ENCODE data around the gene EXD3.

Gene EXD3

GRCh38 chr9:137365552-137366444 is 57.2 kb downstream of the EXD3 start:
- no peak for DNase-seq (ENCODE audit: low read depth)

DNA sequence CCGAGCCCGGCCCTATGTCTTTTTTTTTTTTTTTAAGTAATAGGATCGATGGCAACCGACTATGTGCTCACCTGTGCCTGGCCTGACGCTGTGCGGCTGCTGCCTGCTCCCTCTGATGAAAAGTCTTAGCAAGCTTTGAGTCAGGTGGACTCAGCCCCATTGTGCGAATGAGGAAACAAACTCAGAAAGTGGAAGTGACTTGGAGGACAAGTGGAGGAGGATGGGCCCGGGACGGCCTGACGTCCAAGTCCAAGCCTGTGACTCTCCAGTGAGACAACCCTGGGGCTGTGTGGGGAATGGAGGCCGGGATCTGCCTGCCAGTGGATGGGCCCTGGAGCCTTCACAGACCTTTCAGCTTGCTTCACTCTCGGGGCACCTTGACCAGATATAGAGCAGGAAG is 57.9 kb downstream of the EXD3 start:
- DNase-seq (ENCODE audit: low read depth) = no peak

DNA sequence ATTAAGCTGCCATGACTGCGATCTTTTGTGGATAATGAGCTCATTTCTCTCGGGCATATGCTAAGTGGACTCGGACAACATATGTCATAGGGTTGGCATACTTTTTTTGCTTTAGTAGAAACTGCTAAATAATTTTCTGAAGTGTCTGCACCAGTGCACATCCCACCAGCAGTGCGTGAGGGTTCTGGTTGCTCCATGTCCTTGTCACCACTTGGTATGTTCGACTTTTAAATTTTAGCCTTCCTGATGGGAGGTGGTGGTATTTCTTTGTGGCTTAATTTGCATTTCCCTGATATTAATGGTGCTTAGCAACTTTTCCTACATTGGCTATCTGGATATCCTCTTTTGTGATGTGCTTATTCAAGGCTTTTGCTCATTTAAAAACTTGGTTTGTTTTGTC is 63.1 kb downstream of the EXD3 start:
- no peak for DNase-seq (ENCODE audit: low read depth)

DNA sequence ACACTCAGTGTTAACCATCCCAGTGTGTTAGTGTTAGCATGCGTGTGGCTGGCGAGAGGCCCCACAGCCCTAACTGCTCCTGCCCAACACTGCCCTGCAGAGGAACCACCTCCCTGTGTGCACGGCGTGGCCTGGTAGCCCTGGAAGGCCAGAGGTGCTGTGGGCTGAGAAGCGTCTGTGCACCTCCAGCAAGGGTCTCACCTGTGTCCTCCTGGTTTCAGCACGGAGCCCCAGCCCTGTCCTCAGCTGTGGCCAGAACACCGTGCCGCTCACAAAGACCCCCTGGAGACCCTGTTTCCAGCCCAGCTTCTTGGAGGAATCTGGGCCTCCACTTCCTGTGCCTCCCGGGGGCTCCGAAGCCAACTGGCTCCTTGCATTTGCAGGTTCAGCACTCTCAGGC is 64.8 kb downstream of the EXD3 start:
- DNase-seq (ENCODE audit: low read depth) = no peak

GRCh38 chr9:137357166-137357565 is 65.8 kb downstream of the EXD3 start:
- no peak for DNase-seq (ENCODE audit: low read depth)

DNA sequence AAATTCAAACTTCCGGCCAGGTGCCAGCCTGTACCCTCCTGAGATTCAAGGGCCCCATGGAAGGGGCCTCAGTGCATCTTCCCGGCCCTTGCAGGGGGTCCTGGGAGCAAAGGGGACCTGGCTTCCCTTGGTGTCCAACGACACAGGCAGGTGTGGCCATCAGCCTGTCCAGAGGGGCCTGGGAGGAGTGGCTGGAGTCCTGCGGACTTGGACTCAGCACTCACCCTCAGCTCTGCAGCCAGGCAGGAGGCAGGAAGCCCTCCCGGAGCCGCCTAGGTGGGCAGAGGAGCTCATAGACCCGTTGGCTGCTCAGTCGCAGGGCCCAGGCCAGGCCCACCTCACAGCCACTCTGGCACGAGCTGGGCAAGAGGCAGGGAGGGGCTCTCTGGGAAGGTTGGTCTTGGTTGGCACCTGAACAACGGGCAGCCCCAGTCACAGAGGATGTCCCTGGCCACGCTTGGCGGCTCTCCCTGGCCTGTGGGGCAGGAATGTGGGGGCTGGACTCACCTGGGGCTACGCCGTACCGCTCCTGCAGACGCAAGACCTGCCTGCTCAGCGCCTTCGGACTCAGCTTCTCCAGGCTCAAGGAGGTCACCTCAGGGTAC is 67.1 kb downstream of the EXD3 start:
- no peak for DNase-seq (ENCODE audit: low read depth)

DNA sequence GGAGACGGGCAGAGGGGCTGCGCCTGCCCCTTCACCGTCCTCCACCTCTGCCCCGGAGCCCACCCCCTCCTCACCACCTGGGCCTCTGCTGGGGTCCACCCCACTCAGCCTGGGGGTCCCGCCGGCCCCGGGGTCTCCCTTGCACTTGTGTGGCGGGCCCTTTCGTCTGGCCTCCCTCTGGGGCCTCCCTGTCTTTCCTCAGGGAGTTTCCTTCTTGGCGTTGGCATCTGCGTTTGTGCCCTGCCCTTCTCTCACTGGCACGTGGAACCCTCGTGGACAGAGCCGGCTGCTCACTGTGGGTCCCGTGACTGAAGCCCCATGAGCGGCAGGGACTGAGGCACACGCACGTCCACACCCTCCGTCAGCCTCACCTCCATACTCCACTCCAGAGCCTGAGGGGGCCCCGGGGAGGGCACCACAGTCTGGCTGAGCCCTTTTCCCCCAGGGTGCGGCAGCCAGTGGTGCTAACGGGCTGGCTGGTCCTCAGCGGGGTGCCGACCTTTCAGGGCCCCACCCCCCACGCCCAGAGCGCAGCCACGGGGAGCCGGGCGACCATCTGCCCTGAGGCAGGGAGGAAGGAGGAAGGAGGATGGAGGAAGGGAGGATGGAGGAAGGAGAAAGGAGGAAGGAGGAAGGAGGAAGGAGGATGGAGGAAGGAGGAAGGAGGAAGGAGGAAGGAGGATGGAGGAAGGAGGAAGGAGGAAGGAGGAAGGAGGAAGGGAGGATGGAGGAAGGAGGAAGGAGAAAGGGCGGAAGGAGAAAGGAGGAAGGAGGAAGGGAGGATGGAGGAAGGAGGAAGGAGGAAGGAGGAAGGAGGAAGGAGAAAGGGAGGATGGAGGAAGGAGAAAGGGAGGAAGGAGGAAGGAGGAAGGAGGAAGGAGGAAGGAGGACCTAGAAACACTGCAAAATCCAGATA is 67.9 kb downstream of the EXD3 start:
- no peak for DNase-seq (ENCODE audit: low read depth)

DNA sequence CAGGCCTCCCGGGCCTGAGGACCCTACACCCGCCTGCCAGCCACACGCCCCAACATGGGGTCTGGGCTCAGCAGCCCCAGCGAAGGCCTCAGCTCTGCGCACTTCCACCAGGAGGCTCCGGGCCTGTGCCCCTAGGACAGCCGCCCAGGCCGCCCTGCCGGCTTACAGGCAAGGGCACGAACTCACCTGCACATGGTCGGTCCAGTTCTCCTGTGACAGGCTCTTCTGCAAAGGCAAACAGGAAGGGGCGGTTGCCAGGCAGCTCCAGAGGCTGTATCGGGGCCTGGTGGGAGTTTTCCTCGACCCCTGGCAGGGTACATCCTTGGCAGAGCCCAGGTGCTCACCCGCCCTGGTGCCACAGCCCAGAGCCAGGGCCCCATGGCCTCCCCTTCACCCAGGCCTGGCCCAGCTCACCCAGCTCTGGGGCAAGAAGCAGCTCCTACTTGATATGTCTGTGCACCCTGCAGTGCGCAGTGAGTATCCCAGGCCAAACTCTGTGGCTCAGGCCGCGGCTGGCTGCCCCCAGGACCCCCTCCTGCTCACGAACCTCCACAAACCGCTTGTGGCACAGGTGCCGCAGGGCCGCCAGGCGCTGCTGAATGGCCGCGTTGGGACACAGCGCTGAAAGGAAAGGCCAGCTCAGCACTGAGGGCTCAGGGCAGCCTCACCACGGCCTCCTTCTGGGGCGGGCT is 68.7 kb downstream of the EXD3 start:
- DNase-seq (ENCODE audit: low read depth) = no peak

DNA sequence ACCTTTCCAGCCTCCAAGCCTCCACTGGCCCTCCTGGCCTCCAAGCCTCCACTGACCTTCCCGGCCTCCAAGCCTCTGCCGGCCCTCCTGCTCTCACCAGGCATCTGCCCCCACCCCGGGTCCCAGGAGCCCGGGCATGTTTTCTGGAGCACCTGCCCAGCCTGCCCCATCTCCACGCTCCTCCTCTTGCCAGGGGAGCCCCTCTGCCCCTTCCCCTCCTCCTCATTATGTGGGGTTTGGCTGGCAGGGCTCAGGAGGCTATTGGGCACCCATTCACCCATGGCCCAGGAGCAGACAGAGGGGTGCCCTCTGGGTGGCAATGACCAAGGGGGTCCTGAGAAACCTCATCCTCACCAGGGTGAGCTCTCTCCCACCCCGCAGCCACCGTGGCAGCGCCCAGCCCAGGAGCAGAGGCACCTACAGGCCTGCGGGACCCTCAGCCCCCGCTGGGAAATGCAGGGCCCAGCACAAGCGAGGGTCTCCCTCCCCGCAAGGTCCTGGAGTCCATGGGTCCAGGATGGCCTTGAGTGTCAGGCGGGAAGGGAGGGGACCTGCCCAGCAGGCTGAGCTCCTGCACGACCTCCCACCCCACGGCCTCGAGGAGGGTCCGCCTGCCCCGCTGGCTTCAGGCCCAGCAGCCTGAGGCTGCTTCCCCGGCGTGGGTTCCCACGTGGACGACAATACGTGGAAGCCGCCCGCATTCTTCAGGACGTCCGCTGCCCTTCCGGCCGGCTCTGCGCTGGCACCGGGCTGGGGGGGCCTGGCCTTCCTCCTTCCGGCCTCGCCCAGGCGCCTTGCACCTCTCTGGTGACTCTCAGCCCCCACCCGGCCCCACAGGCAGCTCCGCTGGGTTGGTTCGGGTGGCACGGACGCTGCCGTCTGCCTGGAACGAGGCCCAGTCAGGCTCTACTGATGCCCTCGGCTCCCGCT is 69.5 kb downstream of the EXD3 start:
- DNase-seq (ENCODE audit: low read depth) = no peak

- DNase-seq (ENCODE audit: low read depth) = no peak
Observed at GRCh38 chr9:137352511-137353222, 70.3 kb downstream of the EXD3 start.

- DNase-seq (ENCODE audit: low read depth) = no peak
Observed at GRCh38 chr9:137351781-137352501, 71.0 kb downstream of the EXD3 start.

- DNase-seq (ENCODE audit: low read depth) = no peak
Observed at GRCh38 chr9:137350696-137351584, 72.0 kb downstream of the EXD3 start.

GRCh38 chr9:137349471-137350033 is 73.4 kb downstream of the EXD3 start:
- no peak for DNase-seq (ENCODE audit: low read depth)

GRCh38 chr9:137348769-137349470 is 74.0 kb downstream of the EXD3 start:
- no peak for DNase-seq (ENCODE audit: low read depth)

DNA sequence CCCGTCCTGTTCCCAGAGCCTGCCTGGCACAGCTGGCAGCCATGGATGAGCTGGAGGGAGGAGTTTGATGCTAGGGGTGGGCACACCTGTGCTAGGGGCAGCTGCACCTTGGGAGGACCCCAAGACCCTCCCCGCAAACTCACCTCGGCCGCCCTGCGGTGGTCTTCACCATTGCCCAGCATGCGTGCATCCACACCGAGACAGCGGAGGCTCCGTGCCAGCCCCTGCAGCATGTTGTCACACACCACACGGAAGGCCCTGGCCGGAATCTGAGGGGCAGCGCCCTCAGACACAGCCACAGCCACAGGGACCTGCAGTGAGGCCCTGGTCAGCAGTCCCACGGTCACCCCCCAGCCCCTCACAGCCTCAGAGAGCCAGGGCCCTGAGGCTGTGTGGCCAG is 75.0 kb downstream of the EXD3 start:
- DNase-seq (ENCODE audit: low read depth) = no peak

DNA sequence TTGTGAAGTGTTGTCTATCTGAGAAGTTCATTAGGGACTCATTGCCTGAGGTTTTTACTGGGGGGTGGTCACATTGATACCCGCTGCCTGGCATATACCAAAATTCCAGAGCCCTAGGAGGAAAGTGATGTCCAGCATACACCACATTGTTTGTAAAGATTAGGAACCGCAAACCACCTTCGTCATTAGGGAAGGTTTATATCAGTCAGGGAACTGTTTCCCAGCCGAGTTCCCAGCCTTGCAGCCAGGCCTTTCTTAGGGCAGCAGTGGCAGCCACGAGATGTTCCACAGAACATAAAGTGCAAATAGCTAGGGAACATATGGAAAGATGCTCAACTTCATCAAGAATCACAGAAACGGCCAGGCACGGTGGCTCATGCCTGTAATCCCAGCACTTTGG is 80.5 kb downstream of the EXD3 start:
- DNase-seq (ENCODE audit: low read depth) = no peak

DNA sequence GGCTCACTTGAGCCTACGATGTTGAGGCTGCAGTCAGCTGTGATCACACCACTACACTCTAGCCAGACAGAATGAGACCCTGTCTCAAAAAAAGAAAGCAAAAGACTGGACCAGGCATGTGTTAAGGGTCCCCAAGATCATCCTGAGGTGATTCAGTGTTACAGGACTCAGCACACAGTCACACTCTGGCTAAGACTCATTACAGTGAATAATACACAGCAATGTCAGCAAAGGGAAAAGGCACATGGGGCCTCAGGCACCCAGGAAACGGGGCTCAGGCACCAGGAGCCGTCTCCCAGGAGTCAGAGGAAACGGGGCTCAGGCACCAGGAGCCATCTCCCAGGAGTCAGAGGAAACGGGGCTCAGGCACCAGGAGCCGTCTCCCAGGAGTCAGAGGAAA is 81.7 kb downstream of the EXD3 start:
- no peak for DNase-seq (ENCODE audit: low read depth)
